K562 (cell line): ENCODE data around the gene PLEKHM2. TPM values are rescaled to one million over a fixed set of nuclear protein-coding genes. Genes with fewer than 3 reads are reported as not detected.

Experiments used
- ASH1L ChIP-seq: fragments of 450-650 bp; IDR thresholded peaks from 2 replicates; pipeline ENCODE4 v1.6.1; 2018; ENCODE audit warnings: borderline replicate concordance, mild to moderate bottlenecking, low read depth; ENCODE audit not compliant: partially characterized antibody
- ATF7 ChIP-seq: fragments of 450-650 bp; IDR thresholded peaks from 2 replicates; pipeline ENCODE4 v1.7.1; 2014; ENCODE audit warnings: mild to moderate bottlenecking, moderate library complexity
- CCNT2 ChIP-seq: IDR thresholded peaks from 2 replicates; pipeline ENCODE4 v1.6.1; 2011; ENCODE audit warnings: borderline replicate concordance, low read depth, mild to moderate bottlenecking, moderate library complexity, mixed read lengths, low read length; ENCODE audit not compliant: insufficient read length; ENCODE audit errors: extremely low read depth
- EZH2 ChIP-seq: IDR thresholded peaks from 2 replicates; pipeline ENCODE4 v1.6.1; 2012; ENCODE audit warnings: low read depth, mild to moderate bottlenecking, inconsistent platforms, low read length, borderline replicate concordance
- FOXA1 ChIP-seq: fragments of 450-650 bp; IDR thresholded peaks from 2 replicates; pipeline ENCODE4 v1.6.1; 2016; ENCODE audit warnings: mild to moderate bottlenecking, borderline replicate concordance
- FOXJ2 ChIP-seq: fragments of 200-800 bp; sonication (Bioruptor generic); IDR thresholded peaks from 2 replicates; pipeline ENCODE4 v1.6.1; 2016; ENCODE audit warnings: missing genetic modification characterization, missing compliant biosample characterization
- IRF2 ChIP-seq: sonication (generic); formaldehyde crosslinking; IDR thresholded peaks from 2 replicates; pipeline ENCODE4 v1.8.1; 2022; ENCODE audit warnings: mild to moderate bottlenecking, missing genetic modification reagents
- NCOA4 ChIP-seq: fragments of 450-650 bp; IDR thresholded peaks from 2 replicates; pipeline ENCODE4 v1.6.1; 2018; ENCODE audit warnings: mild to moderate bottlenecking; ENCODE audit not compliant: partially characterized antibody
- NFE2 ChIP-seq: IDR thresholded peaks from 2 replicates; pipeline ENCODE4 v1.6.1; 2014; ENCODE audit warnings: antibody characterized with exemption, low read depth
- POLR2AphosphoS2 ChIP-seq: IDR thresholded peaks from 2 replicates; pipeline ENCODE4 v1.6.1; 2012; ENCODE audit warnings: low read length, improper control_type of control experiment
- TAL1 ChIP-seq: fragments of 450-650 bp; IDR thresholded peaks from 2 replicates; pipeline ENCODE4 v1.6.1; 2016; ENCODE audit warnings: mild to moderate bottlenecking
- XRCC5 ChIP-seq: fragments of 200-400 bp; formaldehyde crosslinking; IDR thresholded peaks from 2 replicates; pipeline ENCODE4 v1.6.1; 2017; ENCODE audit warnings: low read depth, mild to moderate bottlenecking, low read length
- YBX1 ChIP-seq: fragments of 450-650 bp; IDR thresholded peaks from 2 replicates; pipeline ENCODE4 v1.7.1; 2016; ENCODE audit warnings: mild to moderate bottlenecking
- ZBTB7A ChIP-seq: IDR thresholded peaks from 2 replicates; pipeline ENCODE4 v1.6.1; 2011; ENCODE audit warnings: low read depth, mild to moderate bottlenecking, low read length, moderate library complexity, borderline replicate concordance; ENCODE audit not compliant: control insufficient read depth
- ZNF146 ChIP-seq: IDR thresholded peaks from one replicate; pipeline ENCODE4 v1.6.1; 2018; ENCODE audit warnings: missing compliant biosample characterization; ENCODE audit not compliant: unreplicated experiment
- polyA plus RNA-seq, 8 experiments: library from polyadenylated mRNA; depleted of rRNA in 4 of 8; stranded (reverse) in 5 of 8; unstranded in 3 of 8; fragments of >200 nt; fragmentation: Nextera tagmentation in 2 of 8; fragmentation: Illumina TruSeq in 1 of 8; extraction: Ambion mirVana in 2 of 8; extraction: Trizol in 1 of 8; gene quantifications; 2 replicates each; pipeline versions ENCODE4 v1.2.1 to v1.2.3, GENCODE V29; 2011 to 2014; ENCODE audit warnings: inconsistent platforms in 1 of 8, missing spikeins in 1 of 8
- total RNA-seq, 7 experiments: library from RNA; depleted of rRNA in 6 of 7; stranded (reverse); fragments of >200 nt in 6 of 7; fragmentation: Illumina TruSeq in 2 of 7; extraction: Trizol in 2 of 7; gene quantifications; 2 replicates each; pipeline versions ENCODE4 v1.2.1 to v1.2.3, GENCODE V29; 2011 to 2021; ENCODE audit warnings: low replicate concordance in 1 of 7
- TF ChIP-seq, protein P1 (sequence below), 2 experiments: fragments of 450-650 bp in 1 of 2; sonication (generic) in 1 of 2; formaldehyde crosslinking; conservative IDR thresholded peaks; 2 replicates each; pipeline versions ENCODE4 v1.4.0 to v1.8.1; 2020 to 2022; ENCODE audit warnings: mild to moderate bottlenecking in 1 of 2, missing genetic modification reagents in 1 of 2
- TF ChIP-seq, protein P2 (sequence below): sonication (generic); formaldehyde crosslinking; IDR thresholded peaks from 2 replicates; pipeline ENCODE4 v1.9.0; 2022; ENCODE audit warnings: mild to moderate bottlenecking, missing genetic modification reagents
- TF ChIP-seq, protein P3 (sequence below): IDR thresholded peaks from 2 replicates; pipeline ENCODE4 v1.6.1; 2016; ENCODE audit warnings: missing genetic modification characterization, missing compliant biosample characterization
- TF ChIP-seq, protein P4 (sequence below): fragments of 200-800 bp; sonication (Bioruptor generic); IDR thresholded peaks from 2 replicates; pipeline ENCODE4 v1.6.1; 2017; ENCODE audit warnings: missing genetic modification characterization, missing compliant biosample characterization
- TF ChIP-seq, protein P5 (sequence below): sonication (generic); formaldehyde crosslinking; IDR thresholded peaks from 2 replicates; pipeline ENCODE4 v1.8.0; 2022; ENCODE audit warnings: mild to moderate bottlenecking, missing genetic modification reagents, borderline replicate concordance

Gene PLEKHM2
- total and polyA plus RNA-seq, 9 of the 15 experiments (the other 6 are each of a cell fraction or from before 2014, with no cell fraction given) = 0.27 to 63.7 (median 33.2) TPM

DNA sequence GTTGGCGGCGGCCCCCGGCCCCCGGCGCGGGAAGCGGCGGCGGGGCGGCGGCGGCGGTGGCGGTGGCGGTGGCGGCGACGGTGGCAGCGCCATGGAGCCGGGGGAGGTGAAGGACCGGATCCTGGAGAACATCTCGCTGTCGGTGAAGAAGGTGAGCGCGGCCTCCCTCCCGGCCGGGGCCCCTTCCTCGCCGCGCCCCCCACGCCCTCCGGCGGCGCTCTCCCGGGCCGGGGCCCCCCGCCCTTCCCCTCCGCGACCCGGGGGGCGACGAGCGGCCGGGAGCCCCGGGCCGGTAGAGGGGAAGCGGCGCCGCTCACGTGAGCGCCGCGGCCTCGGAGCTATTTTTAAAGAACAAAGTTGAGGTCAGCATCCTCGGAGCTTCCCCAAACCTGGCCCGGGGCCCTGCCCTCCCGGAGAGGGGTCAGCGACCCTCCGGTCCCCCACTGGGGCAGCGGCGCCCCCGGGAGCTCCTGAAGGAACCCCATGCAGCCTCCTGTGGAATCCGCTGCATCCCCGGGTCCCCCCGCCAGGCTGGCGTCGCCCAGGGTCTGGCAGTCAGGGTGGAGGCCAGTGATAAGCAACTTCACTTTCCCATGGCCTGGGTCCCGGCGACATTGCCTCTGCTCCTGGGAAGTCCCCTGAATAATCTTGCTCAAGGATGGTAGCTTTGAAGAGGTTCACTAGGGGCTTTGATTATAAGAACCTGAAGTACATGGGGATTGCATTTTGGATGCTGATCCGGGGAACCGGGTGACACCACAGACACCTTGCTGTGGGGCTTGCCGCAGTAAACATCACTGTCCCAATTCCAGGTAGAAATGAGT lies 560 bp downstream of the PLEKHM2 start (continued):
- TF ChIP-seq POLR2AphosphoS2 (no peak), FOXA1 (no peak), XRCC5 (no peak), ZBTB7A (peak; percentile 92), ZNF146 (CRISPR knock-in tag) (no peak), NCOA4 (no peak), FOXJ2 (tag) (no peak), ASH1L (no peak), IRF2 (CRISPR knock-in tag) (no peak), EZH2 (no peak), ATF7 (peak; percentile 28; the same call in 1 of the 2 replicates), NFE2 (no peak; the same call in 1 of the 2 replicates), YBX1 (no peak), TAL1 (no peak), CCNT2 (peak; percentile 61)
- TF ChIP-seq, protein P1, sequence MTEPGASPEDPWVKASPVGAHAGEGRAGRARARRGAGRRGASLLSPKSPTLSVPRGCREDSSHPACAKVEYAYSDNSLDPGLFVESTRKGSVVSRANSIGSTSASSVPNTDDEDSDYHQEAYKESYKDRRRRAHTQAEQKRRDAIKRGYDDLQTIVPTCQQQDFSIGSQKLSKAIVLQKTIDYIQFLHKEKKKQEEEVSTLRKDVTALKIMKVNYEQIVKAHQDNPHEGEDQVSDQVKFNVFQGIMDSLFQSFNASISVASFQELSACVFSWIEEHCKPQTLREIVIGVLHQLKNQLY (CRISPR knock-in tag; conservative IDR thresholded peaks at IDR 0.05) = no peak
- TF ChIP-seq, protein P2, sequence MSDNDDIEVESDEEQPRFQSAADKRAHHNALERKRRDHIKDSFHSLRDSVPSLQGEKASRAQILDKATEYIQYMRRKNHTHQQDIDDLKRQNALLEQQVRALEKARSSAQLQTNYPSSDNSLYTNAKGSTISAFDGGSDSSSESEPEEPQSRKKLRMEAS (CRISPR knock-in tag) = 0 out of 2 replicates have a peak, but pooled peaks have one; percentile 13
- TF ChIP-seq, protein P3, sequence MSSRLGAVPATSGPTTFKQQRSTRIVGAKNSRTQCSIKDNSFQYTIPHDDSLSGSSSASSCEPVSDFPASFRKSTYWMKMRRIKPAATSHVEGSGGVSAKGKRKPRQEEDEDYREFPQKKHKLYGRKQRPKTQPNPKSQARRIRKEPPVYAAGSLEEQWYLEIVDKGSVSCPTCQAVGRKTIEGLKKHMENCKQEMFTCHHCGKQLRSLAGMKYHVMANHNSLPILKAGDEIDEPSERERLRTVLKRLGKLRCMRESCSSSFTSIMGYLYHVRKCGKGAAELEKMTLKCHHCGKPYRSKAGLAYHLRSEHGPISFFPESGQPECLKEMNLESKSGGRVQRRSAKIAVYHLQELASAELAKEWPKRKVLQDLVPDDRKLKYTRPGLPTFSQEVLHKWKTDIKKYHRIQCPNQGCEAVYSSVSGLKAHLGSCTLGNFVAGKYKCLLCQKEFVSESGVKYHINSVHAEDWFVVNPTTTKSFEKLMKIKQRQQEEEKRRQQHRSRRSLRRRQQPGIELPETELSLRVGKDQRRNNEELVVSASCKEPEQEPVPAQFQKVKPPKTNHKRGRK (tag) = no peak
- TF ChIP-seq, protein P4, sequence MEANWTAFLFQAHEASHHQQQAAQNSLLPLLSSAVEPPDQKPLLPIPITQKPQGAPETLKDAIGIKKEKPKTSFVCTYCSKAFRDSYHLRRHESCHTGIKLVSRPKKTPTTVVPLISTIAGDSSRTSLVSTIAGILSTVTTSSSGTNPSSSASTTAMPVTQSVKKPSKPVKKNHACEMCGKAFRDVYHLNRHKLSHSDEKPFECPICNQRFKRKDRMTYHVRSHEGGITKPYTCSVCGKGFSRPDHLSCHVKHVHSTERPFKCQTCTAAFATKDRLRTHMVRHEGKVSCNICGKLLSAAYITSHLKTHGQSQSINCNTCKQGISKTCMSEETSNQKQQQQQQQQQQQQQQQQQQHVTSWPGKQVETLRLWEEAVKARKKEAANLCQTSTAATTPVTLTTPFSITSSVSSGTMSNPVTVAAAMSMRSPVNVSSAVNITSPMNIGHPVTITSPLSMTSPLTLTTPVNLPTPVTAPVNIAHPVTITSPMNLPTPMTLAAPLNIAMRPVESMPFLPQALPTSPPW (CRISPR knock-in tag) = peak; percentile 42
- TF ChIP-seq, protein P5, sequence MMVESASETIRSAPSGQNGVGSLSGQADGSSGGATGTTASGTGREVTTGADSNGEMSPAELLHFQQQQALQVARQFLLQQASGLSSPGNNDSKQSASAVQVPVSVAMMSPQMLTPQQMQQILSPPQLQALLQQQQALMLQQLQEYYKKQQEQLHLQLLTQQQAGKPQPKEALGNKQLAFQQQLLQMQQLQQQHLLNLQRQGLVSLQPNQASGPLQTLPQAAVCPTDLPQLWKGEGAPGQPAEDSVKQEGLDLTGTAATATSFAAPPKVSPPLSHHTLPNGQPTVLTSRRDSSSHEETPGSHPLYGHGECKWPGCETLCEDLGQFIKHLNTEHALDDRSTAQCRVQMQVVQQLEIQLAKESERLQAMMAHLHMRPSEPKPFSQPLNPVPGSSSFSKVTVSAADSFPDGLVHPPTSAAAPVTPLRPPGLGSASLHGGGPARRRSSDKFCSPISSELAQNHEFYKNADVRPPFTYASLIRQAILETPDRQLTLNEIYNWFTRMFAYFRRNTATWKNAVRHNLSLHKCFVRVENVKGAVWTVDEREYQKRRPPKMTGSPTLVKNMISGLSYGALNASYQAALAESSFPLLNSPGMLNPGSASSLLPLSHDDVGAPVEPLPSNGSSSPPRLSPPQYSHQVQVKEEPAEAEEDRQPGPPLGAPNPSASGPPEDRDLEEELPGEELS = no peak
